ENCODE measurements around the gene DOCK1. TPM values are rescaled to one million over a fixed set of nuclear protein-coding genes. Genes with fewer than 3 reads are reported as not detected.

The DOCK1 gene
- total RNA-seq, 2 experiments from 2014 or later: not detected

GRCh38 chr10:127291329-127291728 is 386.1 kb downstream of the DOCK1 start:
- no peak for ATAC-seq (ENCODE audit: poor library complexity)
- no peak overlapping the region for H3K4me3 Mint-ChIP-seq
- no peaks in the 10 kb centered on the region for H3K36me3 ChIP-seq (ENCODE audit: insufficient read depth, low read length)
- no peak overlapping the region for H3K4me3 ChIP-seq (ENCODE audit: low read length)
- peaks cover 40% of the 10 kb centered on the region for H3K4me1 ChIP-seq (ENCODE audit: insufficient read depth, low read length)
- no peak for TF ChIP-seq CTCF (IDR thresholded peaks at IDR 0.05)
- DNase-seq: no peak
- CTCF ChIA-PET: no interaction called here
- no peak overlapping the region for H3K27ac ChIP-seq (ENCODE audit: low read depth in 1 of 2, low read length in 2 of 2)
- intact Hi-C loops (cut with DNase I, micrococcal nuclease): no loop called here
- H3K27me3 ChIP-seq (ENCODE audit: control insufficient read depth in 1 of 2, insufficient read depth in 2 of 2, low read length in 2 of 2): peaks cover 6 to 17% of the 10 kb centered on the region in 2 experiments
- H3K36me3 Mint-ChIP-seq (ENCODE audit: low read depth): peaks cover 4% of the 10 kb centered on the region
- peaks cover 7% of the 10 kb centered on the region for H3K9me3 Mint-ChIP-seq
- peaks cover 12 to 16% of the 10 kb centered on the region in 2 experiments for H3K9me3 ChIP-seq (ENCODE audit: control insufficient read depth in 1 of 2, insufficient read depth in 1 of 2, low read length in 2 of 2)
- peaks cover 71% of the 10 kb centered on the region for H3K27me3 Mint-ChIP-seq
- H3K4me1 Mint-ChIP-seq (ENCODE audit: low read depth): peaks cover 39% of the 10 kb centered on the region
- no peak overlapping the region for H3K27ac Mint-ChIP-seq
- POLR2A ChIA-PET: interaction anchor here (1.5 kb wide), 1 partner anchor 10 kb away, joined by 3 read pairs; no protein-coding TSS in a partner anchor

- no peaks in the 10 kb centered on the region for H3K36me3 Mint-ChIP-seq (ENCODE audit: low read depth)
- Histone ChIP-seq H3K27me3 (ENCODE audit: control insufficient read depth in 1 of 2, insufficient read depth in 2 of 2, low read length in 2 of 2) (peaks cover 11 to 15% of the 10 kb centered on the region in 2 experiments), H3K4me1 (ENCODE audit: insufficient read depth, low read length) (peaks cover 40% of the 10 kb centered on the region), H3K9me3 (ENCODE audit: control insufficient read depth in 1 of 2, insufficient read depth in 1 of 2, low read length in 2 of 2) (peaks cover 9 to 12% of the 10 kb centered on the region in 2 experiments), H3K27ac (ENCODE audit: low read depth in 1 of 2, low read length in 2 of 2) (no peak overlapping the region), H3K4me3 (ENCODE audit: low read length) (no peak overlapping the region), H3K36me3 (ENCODE audit: insufficient read depth, low read length) (no peaks in the 10 kb centered on the region)
- DNase-seq: no peak
- ChIA-PET CTCF (no interaction called here), POLR2A (no interaction called here)
- intact Hi-C loops (cut with DNase I, micrococcal nuclease): no loop called here
- no peak for TF ChIP-seq CTCF (IDR thresholded peaks at IDR 0.05)
- H3K4me1 Mint-ChIP-seq (ENCODE audit: low read depth): peaks cover 41% of the 10 kb centered on the region
- peaks cover 3% of the 10 kb centered on the region for H3K9me3 Mint-ChIP-seq
- H3K4me3 Mint-ChIP-seq: peak overlapping the region; percentile 23
- no peak for ATAC-seq (ENCODE audit: poor library complexity)
- H3K27ac Mint-ChIP-seq: no peak overlapping the region
- H3K27me3 Mint-ChIP-seq: peaks cover 73% of the 10 kb centered on the region
These were observed 387.7 kb downstream of the DOCK1 start for GRCh38 chr10:127292888-127293287.

- intact Hi-C loops (cut with DNase I, micrococcal nuclease): no loop called here
- Mint-ChIP-seq H3K27ac (peak overlapping the region; percentile 39), H3K9me3 (no peaks in the 10 kb centered on the region), H3K4me3 (peak overlapping the region; percentile 2), H3K36me3 (ENCODE audit: low read depth) (no peaks in the 10 kb centered on the region), H3K4me1 (ENCODE audit: low read depth) (peaks cover 41% of the 10 kb centered on the region), H3K27me3 (peaks cover 76% of the 10 kb centered on the region)
- peaks cover 3 to 12% of the 10 kb centered on the region in 2 experiments for H3K9me3 ChIP-seq (ENCODE audit: control insufficient read depth in 1 of 2, insufficient read depth in 1 of 2, low read length in 2 of 2)
- peak in 13 of 14 experiments; percentile 13 to 83 (median 43) for DNase-seq
- no peak overlapping the region for H3K27ac ChIP-seq (ENCODE audit: low read depth in 1 of 2, low read length in 2 of 2)
- CTCF ChIA-PET: interaction anchor here (0.9 kb wide), 1 partner anchor 20 kb away, joined by 3 read pairs; no protein-coding TSS in a partner anchor
- H3K27me3 ChIP-seq (ENCODE audit: control insufficient read depth in 1 of 2, insufficient read depth in 2 of 2, low read length in 2 of 2): peaks cover 11 to 12% of the 10 kb centered on the region in 2 experiments
- H3K4me1 ChIP-seq (ENCODE audit: insufficient read depth, low read length): peaks cover 40% of the 10 kb centered on the region
- peak; percentile 95 for ATAC-seq (ENCODE audit: poor library complexity)
- H3K4me3 ChIP-seq (ENCODE audit: low read length): no peak overlapping the region
- TF ChIP-seq CTCF (IDR thresholded peaks at IDR 0.05): no peak
- POLR2A ChIA-PET: interaction anchor here (1.0 to 1.1 kb wide), 2 partner anchors 10 to 22 kb away, joined by 3 to 4 read pairs; no protein-coding TSS in a partner anchor
- no peaks in the 10 kb centered on the region for H3K36me3 ChIP-seq (ENCODE audit: insufficient read depth, low read length)
These were observed 388.4 kb downstream of the DOCK1 start for GRCh38 chr10:127293640-127294039.
